Measurements from ENCODE around the gene CERT1.

- TF ChIP-seq CTCF (IDR thresholded peaks at IDR 0.05) (no peak), POLR2A (IDR thresholded peaks at IDR 0.05) (no peak)
Observed at GRCh38 chr5:75551471-75551870, 40.0 kb upstream of the CERT1 start.
